HG03135 (cell line): ENCODE data around the gene DGKB.
A peak's percentile ranks its signal among the peaks of the same experiment; 100 is the strongest.
"Not testable (repeated sequence)": the region's sequence is repeated elsewhere in the genome, so short reads cannot be mapped to it uniquely, and the experiment has no call there.

Experiments used
- ATAC-seq: cut with Tn5 transposase; IDR thresholded peaks from one replicate; pipeline ENCODE4 v1.9.1; 2021; ENCODE audit warnings: mild to moderate bottlenecking, moderate library complexity; ENCODE audit not compliant: unreplicated experiment

DGKB gene

GRCh38 chr7:14487701-14488395 is 414.7 kb downstream of the DGKB start:
- no peak for ATAC-seq

- no peak for ATAC-seq
Observed at GRCh38 chr7:14483663-14484062, 418.9 kb downstream of the DGKB start.

DNA sequence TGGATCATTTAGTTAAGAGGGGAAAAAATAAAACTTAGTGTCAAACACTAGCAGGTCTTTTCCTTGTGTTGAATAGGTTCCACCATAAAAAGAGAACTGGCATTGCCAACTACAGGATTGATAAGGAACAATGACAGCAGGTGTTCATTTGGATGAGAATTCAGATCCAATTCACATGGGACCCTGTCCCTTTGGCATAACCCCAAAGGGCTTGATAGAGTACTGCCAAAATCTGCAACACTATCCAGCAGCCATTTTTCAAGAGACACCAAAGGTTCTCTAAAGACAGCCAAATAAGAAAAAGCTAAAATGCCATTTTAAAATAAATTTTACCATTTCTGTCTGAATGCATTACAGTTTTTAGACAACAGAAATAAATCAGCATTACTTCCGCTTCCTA is 422.3 kb downstream of the DGKB start:
- no peak for ATAC-seq

GRCh38 chr7:14478834-14479510 is 423.6 kb downstream of the DGKB start:
- no peak for ATAC-seq

GRCh38 chr7:14461716-14462115 is 440.8 kb downstream of the DGKB start:
- not testable (repeated sequence) for ATAC-seq

DNA sequence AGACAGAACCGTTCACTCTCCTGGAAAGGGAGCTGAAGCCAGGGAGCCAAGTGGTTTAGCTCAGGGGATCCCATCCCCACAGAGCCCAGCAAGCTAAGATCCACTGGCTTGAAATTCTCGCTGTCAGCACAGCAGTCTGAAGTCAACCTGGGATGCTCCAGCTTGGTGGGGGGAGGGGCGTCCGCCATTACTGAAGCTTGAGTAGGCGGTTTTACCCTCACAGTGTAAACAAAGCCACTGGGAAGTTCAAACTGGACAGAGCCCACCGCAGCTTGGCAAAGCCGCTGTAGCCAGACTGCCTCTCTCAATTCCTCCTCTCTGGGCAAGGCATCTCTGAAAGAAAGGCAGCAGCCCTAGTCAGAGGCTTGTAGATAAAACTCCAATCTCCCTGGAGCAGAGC is 443.7 kb downstream of the DGKB start:
- not testable (repeated sequence) for ATAC-seq

GRCh38 chr7:14457568-14458453 is 444.7 kb downstream of the DGKB start:
- ATAC-seq, result no peak

- no peak for ATAC-seq
Observed at GRCh38 chr7:14449291-14449690, 453.3 kb downstream of the DGKB start.

- peak; percentile 90 for ATAC-seq
Observed at GRCh38 chr7:14446829-14447228, 455.7 kb downstream of the DGKB start.

- no peak for ATAC-seq
Observed at GRCh38 chr7:14446219-14446618, 456.3 kb downstream of the DGKB start.

GRCh38 chr7:14438366-14438765 is 464.2 kb downstream of the DGKB start:
- no peak for ATAC-seq

DNA sequence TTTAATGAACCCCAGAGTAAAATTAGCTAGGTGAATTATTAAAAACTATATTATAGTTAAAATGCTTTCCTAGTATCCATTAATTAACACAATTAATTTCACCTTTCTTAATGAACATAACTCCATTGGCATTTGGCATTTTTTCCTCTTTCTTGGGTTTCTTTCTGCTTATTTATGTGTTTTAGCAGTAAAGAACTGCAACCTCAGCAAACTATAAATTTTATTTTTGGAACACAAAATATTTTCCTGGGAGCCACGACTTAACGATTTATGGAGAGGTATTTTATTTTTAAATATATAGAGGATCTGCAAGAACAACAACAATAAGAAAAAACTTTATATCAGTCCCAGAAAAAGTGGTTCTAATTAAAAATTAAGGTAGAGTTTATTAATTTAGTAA is 465.7 kb downstream of the DGKB start:
- no peak for ATAC-seq

GRCh38 chr7:14432924-14433323 is 469.6 kb downstream of the DGKB start:
- ATAC-seq, result no peak

GRCh38 chr7:14430926-14431325 is 471.6 kb downstream of the DGKB start:
- ATAC-seq, result no peak

DNA sequence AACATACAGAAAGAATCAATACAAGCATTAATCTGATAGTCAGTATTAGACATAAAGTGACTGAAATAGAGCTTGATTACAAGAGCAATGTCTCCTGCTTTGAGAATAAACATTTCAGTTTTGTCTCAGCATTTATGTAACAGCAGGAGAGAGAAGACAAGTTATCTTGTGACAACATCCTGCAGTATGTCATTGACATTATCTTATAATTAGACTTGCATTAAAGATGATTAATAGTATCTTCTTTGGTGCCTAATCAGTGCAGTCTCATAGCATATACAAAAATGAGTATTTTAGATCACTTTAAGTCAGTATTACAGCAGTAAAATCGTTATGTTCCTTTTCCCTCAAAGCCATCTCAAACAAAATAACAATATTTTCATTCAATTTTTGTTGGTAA is 477.0 kb downstream of the DGKB start:
- ATAC-seq, result no peak

- ATAC-seq, result no peak
Observed at GRCh38 chr7:14424675-14425074, 477.9 kb downstream of the DGKB start.

- ATAC-seq, result no peak
Observed at GRCh38 chr7:14420768-14421167, 481.8 kb downstream of the DGKB start.

DNA sequence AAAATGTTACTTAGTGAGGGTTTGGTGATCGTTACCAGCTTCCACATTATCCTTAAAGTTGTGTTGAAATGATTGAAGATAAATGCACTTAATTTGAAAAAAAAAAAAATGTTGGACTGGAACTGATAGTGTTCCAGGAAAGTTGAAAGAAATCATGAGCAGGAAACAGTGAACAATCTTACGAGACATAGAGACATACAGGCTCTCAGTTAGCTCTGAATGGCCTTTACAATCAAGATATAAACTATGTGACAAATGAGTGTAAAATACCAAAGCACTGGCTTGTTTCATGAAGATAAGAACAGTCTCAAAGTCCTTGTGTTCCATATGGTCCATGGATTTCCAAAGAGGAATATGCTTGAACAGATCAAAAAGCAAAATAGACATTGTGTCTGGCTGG is 483.0 kb downstream of the DGKB start:
- no peak for ATAC-seq

DNA sequence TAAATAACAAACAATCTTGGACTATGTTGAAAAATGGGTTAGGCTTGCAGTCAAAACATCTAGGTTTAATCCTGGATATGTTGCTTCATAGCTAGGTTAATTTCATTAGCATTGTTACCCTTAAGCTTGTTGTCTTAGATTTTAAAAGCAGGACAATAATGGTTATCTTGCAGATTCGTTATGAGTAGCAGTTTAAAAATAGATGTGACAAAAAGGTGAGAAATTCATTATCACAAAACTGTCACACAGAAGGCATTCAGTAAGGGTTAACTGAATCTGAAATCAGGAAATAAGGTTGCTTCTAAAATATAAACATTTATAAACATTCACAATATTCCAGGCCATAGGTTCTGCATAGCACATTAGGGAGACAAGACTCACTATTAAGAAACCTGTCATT is 483.9 kb downstream of the DGKB start:
- ATAC-seq, result no peak

- ATAC-seq, result no peak
Observed at GRCh38 chr7:14414274-14414986, 488.1 kb downstream of the DGKB start.
